ENCODE measurements around the gene TUBG2.

TUBG2 gene

DNA sequence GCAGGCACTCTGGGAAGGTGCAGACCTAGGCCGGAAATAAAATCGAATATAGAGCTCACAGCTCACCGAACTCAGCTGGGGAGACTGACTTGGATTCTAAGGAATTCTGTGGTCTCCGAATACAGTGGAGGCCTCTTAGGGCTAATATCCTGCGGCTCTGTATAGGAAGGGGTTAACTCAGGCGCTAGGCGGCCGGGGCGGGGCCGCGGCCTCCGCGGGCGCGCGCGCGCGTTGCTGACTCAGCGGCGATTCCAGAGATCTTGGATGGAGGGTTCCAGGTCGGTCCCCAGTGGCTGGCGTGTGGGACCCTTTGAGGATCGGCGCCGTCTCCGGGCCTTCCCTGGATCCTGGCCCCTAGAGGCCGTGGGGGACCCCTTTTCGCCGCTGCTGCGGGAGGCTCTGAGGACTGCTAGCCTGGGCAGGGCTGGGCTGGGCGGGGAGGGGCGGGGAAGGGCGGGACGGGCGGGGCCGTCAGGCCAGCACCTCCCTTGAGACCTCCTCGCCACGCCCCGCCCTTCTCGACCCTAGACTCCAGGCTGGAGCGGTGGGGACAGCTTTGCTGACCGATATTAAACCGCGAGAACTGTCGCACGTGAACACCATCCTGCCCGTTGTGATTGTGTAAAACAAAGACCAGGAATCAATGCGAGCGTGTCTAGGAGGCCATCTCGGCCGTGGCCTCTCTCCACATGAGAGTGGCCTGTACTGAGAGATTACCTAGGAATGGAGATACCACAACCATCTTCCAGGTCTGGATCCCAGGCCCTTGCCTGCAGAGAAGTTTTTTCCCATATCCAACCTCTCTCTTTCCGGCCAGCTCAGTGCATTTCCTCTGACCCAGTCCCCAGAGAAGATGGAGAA lies 19.1 kb downstream of the TUBG2 start:
- peaks cover 9% of the 10 kb centered on the region for H3K79me2 ChIP-seq
- peak overlapping the region; percentile 68 for H3K9ac ChIP-seq
- H3K36me3 ChIP-seq (ENCODE audit: control insufficient read depth, insufficient read depth, low read length), result no peaks in the 10 kb centered on the region
- peak overlapping the region; percentile 85 for H2AFZ ChIP-seq
- TF ChIP-seq, protein P1, sequence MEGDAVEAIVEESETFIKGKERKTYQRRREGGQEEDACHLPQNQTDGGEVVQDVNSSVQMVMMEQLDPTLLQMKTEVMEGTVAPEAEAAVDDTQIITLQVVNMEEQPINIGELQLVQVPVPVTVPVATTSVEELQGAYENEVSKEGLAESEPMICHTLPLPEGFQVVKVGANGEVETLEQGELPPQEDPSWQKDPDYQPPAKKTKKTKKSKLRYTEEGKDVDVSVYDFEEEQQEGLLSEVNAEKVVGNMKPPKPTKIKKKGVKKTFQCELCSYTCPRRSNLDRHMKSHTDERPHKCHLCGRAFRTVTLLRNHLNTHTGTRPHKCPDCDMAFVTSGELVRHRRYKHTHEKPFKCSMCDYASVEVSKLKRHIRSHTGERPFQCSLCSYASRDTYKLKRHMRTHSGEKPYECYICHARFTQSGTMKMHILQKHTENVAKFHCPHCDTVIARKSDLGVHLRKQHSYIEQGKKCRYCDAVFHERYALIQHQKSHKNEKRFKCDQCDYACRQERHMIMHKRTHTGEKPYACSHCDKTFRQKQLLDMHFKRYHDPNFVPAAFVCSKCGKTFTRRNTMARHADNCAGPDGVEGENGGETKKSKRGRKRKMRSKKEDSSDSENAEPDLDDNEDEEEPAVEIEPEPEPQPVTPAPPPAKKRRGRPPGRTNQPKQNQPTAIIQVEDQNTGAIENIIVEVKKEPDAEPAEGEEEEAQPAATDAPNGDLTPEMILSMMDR (IDR thresholded peaks at IDR 0.05), result no peak
- peak overlapping the region; percentile 88 for H3K4me3 ChIP-seq (ENCODE audit: low read depth, low read length)
- peak overlapping the region; percentile 97 for H3K27ac ChIP-seq
- H3K27me3 ChIP-seq (ENCODE audit: control insufficient read depth, insufficient read depth, low read length), result no peaks in the 10 kb centered on the region
- H3K4me1 ChIP-seq, result peaks cover 17% of the 10 kb centered on the region
- peak overlapping the region; percentile 99 for H3K4me2 ChIP-seq (ENCODE audit: low read length)
- no peaks in the 10 kb centered on the region for H3K9me3 ChIP-seq (ENCODE audit: control insufficient read depth, low read length)

DNA sequence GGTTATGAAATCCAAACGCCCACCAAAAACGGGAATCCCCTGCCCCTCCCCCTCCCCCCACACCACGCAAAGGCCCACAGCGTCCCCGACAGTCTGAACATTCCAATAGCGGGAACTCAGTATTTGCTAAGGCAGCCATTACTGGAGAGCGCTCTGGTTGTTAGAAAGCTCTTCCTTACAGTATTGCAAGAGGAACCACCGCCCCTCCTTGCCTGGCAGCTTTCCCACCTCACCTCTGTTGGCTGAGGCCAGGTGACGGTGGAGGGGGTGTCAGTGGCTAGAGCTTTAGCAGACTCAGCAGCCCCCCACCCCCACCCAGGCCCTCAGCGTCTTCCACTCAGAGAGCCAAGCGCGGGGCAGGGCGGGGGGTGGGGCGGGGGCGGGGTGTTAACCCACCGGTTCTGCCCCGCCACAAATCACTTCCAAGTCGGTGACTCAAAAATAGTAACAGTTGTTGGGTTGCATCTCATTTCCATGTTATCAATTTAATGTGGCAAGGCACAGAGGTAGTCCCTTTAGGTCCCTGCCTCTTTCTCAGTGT lies 19.9 kb downstream of the TUBG2 start:
- Histone ChIP-seq H3K4me3 (ENCODE audit: low read depth, low read length) (peak overlapping the region; percentile 88), H3K9me3 (ENCODE audit: control insufficient read depth, low read length) (no peaks in the 10 kb centered on the region), H3K9ac (peak overlapping the region; percentile 49), H3K79me2 (peaks cover 9% of the 10 kb centered on the region), H2AFZ (peak overlapping the region; percentile 85), H3K4me2 (ENCODE audit: low read length) (peak overlapping the region; percentile 95), H3K36me3 (ENCODE audit: control insufficient read depth, insufficient read depth, low read length) (no peaks in the 10 kb centered on the region), H3K27ac (peak overlapping the region; percentile 97), H3K4me1 (peaks cover 17% of the 10 kb centered on the region), H3K27me3 (ENCODE audit: control insufficient read depth, insufficient read depth, low read length) (no peaks in the 10 kb centered on the region)
- TF ChIP-seq, protein P1 (IDR thresholded peaks at IDR 0.05), result no peak

DNA sequence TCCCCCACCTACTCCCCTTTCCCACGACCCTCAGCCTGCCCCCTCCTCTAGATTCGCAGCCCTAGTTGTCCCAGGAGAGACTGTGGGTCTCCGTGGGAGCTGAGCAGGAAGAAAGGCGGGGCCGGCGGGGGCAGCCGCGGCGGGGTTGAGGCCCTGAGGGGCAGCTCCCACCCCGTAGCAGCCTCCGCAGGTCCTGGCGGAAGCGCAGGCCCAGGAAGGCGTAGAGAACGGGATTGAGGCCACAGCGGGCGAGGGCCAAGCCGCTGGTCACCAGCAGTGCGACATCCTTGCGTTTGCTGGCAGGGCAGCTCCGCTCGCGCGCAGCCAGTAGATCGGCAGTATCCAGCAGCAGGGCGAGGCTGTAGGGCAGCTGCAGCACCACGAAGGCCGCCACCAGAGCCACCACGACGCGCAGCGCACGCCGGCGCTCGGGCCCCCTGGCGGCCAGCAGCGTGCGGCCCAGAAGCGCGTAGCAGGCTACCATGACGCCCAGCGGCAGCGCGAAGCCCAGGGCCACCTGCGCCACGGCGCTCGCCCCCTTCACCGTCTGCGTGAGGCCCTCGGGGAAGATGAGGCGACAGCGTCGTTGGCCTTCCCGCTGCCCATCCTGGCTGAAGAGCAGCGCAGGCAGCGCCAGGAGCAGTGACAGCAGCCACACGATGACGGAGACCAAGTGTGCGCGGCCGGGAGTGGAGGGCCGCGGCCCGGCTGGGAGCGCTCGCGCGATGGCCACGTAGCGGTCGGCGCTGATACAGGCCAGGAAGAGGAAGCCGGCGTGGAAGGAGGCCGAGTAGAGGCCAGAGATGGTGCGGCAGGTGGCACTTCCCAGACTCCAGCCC lies 20.6 kb downstream of the TUBG2 start:
- H3K4me2 ChIP-seq (ENCODE audit: low read length), result peak overlapping the region; percentile 95
- H2AFZ ChIP-seq, result peak overlapping the region; percentile 85
- H3K36me3 ChIP-seq (ENCODE audit: control insufficient read depth, insufficient read depth, low read length), result no peaks in the 10 kb centered on the region
- H3K4me3 ChIP-seq (ENCODE audit: low read depth, low read length), result peak overlapping the region; percentile 47
- TF ChIP-seq, protein P1 (IDR thresholded peaks at IDR 0.05), result peak; percentile 88
- H3K79me2 ChIP-seq, result peaks cover 9% of the 10 kb centered on the region
- H3K9me3 ChIP-seq (ENCODE audit: control insufficient read depth, low read length), result no peaks in the 10 kb centered on the region
- H3K27ac ChIP-seq, result peak overlapping the region; percentile 97
- H3K4me1 ChIP-seq, result peaks cover 17% of the 10 kb centered on the region
- H3K27me3 ChIP-seq (ENCODE audit: control insufficient read depth, insufficient read depth, low read length), result no peaks in the 10 kb centered on the region
- H3K9ac ChIP-seq, result peak overlapping the region; percentile 49

DNA sequence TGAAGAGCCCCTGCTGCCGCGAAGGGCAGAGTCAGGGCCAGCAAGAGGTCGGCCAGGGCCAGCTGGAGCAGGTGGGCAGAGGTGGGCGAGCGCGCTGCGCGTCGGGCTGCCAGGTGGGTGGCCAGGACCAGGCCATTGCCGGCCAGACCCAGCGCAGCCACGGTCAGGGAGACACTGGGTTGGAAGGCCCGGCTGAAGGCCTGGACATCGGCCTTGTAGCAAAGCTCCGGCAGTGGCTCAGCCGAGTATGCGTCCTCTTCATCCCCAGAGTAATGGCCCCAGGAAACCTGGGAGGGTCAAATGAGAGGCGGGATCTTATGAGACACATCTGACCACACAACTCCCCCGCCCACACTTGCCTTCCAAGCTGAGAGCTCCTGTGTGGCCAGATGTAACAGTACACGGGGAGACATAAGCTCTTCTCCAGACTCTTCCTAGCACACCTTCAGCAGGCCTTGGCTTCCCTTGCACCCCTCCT lies 21.3 kb downstream of the TUBG2 start:
- Histone ChIP-seq H3K4me2 (ENCODE audit: low read length) (peak overlapping the region; percentile 95), H3K36me3 (ENCODE audit: control insufficient read depth, insufficient read depth, low read length) (no peaks in the 10 kb centered on the region), H3K4me3 (ENCODE audit: low read depth, low read length) (peak overlapping the region; percentile 47), H3K9me3 (ENCODE audit: control insufficient read depth, low read length) (no peaks in the 10 kb centered on the region), H3K27ac (peak overlapping the region; percentile 97), H3K9ac (no peak overlapping the region), H3K79me2 (peaks cover 9% of the 10 kb centered on the region), H2AFZ (peak overlapping the region; percentile 85), H3K27me3 (ENCODE audit: control insufficient read depth, insufficient read depth, low read length) (no peaks in the 10 kb centered on the region), H3K4me1 (peaks cover 17% of the 10 kb centered on the region)
- TF ChIP-seq, protein P1 (IDR thresholded peaks at IDR 0.05), result no peak

All from parathyroid adenoma (tissue), 2 donors.